T1000 (cell line): ENCODE data around the gene PCBD1.
A peak's percentile ranks its signal among the peaks of the same experiment; 100 is the strongest.
"Not testable (repeated sequence)": the region's sequence is repeated elsewhere in the genome, so short reads cannot be mapped to it uniquely, and the experiment has no call there.

Experiments
- DNase-seq: peaks from one replicate; lab custom pipeline; 2025; ENCODE audit warnings: mixed read lengths; lab: John Stamatoyannopoulos, UW

Gene PCBD1

DNA sequence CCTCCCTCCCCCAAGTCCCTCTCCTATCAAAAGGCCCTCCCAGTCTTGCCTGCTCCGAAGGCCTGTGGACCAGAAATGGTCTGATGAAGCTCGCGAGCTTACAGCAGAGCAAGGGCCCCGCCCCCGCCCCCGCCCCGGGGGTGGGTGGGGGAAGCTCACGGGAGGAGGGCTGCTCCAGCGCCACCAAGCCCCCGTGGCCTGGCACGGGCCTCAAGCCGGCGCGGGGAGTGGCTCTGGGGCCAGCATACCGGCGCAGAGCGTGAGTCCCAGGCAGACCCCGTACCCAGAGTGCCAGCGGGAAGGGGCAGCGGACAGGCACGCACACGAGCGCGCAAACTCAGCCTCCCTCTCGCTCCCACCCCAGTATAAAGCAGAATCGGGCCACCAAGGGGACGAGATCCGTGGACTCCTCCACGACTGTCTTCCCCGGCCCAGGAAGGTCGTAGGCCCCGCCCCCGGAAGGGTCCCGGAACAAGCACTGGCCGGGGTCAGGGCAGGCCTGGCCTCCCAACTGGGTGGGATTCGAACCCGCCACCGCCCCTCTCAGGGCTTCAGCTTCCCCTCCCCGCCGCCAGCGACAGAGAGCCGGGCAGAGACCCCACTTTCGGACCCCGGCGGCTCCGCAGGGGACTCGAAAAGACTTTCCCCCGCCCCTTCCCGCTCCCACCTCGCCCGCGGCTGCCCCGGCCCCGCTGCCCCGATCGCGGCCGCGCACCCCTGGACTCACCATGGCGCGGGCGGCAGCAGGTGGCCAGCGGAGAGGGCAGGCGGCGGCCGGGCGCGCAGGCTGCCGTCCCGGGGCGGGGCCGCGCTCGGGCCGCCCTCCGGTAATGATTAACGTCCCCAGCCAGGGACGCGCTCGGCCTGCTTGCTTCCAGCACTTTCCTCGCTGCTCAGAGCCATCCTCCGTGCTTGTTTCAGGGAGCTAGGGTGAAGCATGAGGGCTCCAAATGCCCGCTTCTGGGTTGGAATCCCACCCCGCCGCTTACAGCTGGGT lies at the start of gene PCBD1:
Gene PCBD1 (minus strand): TSS at position 762 of the 997 bp plus-strand sequence. CDS start 32 bp downstream, at position 730.
- peak; percentile 35 for DNase-seq

GRCh38 chr10:70937661-70938060 lies 49.3 kb upstream of the PCBD1 start:
- DNase-seq = no peak

- no peak for DNase-seq
Observed at GRCh38 chr10:70936111-70936510, 47.7 kb upstream of the PCBD1 start.

DNA sequence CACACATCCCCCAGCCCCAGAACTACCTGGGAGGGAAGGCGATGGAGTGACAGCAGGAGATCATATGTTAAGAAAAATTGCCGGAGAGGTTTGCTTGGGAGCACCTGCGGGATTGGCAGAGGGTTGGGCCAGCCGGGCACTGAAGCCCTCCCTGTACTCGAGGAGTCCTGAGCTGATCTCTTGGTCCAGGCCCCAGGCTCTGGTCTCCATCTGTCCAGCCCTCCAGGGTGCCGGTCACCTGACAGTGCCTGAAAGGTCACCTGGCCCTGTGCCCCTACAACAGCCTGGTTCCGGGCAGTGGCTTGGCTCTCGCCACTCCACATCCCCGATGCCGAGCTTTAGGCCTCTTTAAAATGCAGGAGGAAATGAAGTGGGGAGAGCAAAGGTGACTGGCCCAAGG lies 47.3 kb upstream of the PCBD1 start:
- no peak for DNase-seq

- no peak for DNase-seq
Observed at GRCh38 chr10:70935125-70935625, 46.8 kb upstream of the PCBD1 start.

DNA sequence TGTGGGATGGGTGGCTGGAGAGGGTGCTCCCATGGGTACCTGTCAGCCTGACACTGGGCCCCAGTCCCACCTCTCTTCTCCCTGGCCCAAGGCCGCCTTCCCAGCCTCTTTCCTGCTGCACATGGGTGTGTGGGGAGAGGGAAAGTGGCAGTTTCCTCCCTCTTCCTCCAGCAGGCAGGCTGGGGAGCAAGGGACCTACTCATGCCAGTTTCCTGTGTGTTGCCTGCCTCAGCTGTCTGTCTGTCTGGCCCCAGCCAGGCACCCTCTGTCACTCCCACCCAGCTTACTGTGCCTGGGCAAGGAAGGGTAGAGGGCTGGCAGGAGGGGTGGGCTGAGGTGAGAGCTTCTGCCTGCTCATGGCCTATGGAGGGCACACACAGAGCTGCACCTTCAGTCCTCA lies 46.3 kb upstream of the PCBD1 start:
- no peak for DNase-seq

DNA sequence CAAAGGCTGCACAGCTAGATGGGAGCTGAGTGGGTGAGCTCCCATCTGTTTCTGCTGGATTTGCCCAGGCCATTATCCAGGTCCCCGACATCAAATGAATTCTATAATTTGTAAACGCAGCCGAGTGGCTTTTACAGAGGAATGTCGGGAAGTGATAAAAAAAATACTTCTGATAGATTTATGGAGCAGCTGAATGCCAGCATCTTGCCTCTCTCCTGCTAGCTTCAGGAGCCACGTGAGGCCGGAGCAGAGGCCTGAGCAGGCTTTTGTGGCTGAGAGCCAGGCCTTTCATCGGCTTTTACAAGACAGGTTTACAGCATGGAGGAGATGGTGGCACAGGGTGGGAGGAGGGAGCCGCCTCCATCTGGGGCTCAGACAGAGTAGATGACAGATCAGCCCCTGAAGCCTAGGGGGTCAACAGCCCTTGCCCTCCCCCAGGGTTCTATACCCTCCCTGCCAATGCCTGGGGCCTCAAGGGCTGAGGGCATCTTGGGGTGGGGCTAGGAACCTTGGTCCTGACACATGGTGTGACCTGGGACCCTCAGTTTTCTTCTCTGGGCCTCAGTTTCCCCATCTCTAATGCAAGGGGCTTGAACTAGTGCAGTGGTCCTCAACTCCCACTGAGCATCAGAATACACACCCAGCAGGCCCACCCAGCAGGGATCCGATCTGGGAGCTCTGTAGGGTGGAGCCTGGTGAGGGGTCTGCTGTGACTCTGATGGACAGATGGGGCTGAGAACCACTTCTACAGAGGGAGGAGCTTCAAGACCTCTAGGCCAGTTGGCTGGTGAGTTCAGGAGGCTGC lies 44.2 kb upstream of the PCBD1 start:
- no peak for DNase-seq

DNA sequence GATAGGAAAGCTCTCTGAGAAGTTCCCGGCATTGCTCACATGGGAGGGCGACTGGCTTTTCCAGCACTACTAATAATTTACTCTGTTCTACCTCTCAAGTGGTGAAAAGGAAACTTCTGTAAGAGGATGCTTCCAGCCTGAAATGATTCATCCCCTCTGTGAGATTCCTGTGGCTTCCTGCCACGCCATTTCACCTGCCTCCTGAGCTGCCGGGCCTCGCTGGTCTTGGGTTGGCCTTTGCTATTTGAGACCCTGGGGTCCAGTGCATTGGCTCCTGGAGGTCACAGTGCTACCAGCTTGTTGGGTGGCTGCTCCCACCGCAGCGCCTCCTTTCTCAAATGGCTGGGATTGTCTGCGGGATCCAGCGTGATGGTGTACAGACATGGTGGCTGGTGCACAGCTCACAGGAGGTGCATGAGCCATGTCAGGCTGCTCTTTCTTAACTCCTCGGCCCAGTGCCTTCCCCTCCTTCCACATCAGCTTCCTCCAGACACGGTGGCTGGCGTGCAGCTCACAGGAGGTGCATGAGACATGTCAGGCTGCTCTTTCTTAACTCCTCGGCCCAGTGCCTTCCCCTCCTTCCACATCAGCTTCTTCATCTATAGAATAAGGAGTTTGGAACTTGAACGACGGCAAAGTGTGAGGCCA lies 42.9 kb upstream of the PCBD1 start:
- DNase-seq = no peak

GRCh38 chr10:70930263-70931000 lies 42.1 kb upstream of the PCBD1 start:
- no peak for DNase-seq

DNA sequence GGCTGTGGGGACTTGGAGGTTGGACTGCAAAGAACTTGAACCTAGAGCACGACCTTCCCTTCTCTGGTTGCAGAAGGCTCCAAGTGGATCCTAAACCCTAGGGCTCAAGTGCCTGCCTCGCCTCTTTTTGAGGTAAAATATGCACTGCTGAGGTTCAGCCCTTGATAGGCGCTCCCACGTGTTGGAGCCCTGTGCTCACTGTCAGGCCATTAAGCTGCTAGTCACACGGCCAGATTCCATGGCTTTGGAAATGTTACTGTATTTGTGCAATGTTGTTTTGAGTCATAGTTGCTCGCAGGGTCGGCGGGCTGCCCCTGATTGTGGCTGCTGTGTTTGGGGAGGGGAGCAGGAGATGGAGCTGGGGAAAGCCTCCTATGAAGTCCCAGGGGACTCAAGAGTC lies 39.8 kb upstream of the PCBD1 start:
- no peak for DNase-seq

DNA sequence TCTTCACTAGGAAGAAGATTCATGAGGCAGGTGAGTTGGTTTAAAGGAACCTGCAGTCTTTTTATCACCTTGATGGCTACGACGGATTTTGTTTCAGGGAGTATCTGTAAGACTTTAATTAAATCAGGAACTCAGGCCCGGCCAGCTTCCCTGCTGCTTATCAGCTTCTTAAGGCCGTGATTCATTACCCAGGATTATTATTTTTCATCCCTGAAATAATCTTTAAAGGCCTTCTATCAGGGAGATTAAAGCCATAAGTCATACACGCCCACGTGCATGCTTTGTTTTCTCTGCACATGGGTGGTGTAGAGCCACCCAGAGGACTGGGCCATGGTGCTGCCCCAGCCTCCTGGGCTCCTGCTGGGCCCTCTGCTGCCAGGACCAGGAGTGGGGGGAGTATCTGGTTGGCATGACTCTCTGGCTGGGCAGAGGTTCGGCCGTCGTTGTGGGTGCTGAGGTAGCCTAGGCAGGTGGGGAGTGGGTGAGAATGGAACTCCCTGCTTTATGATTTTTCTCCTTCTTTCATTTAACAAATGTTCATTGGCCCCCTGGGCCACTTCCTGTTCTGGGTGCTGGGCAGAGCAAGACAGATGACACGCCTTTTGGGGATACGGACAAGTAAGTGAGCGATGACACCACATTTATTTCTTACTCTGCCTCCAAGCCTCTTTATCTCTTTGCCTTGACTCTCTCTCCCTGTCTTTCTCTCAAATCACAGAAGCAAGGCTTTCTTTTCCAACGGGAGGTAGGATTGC lies 39.0 kb upstream of the PCBD1 start:
- DNase-seq = no peak

GRCh38 chr10:70926226-70927000 lies 38.0 kb upstream of the PCBD1 start:
- no peak for DNase-seq

DNA sequence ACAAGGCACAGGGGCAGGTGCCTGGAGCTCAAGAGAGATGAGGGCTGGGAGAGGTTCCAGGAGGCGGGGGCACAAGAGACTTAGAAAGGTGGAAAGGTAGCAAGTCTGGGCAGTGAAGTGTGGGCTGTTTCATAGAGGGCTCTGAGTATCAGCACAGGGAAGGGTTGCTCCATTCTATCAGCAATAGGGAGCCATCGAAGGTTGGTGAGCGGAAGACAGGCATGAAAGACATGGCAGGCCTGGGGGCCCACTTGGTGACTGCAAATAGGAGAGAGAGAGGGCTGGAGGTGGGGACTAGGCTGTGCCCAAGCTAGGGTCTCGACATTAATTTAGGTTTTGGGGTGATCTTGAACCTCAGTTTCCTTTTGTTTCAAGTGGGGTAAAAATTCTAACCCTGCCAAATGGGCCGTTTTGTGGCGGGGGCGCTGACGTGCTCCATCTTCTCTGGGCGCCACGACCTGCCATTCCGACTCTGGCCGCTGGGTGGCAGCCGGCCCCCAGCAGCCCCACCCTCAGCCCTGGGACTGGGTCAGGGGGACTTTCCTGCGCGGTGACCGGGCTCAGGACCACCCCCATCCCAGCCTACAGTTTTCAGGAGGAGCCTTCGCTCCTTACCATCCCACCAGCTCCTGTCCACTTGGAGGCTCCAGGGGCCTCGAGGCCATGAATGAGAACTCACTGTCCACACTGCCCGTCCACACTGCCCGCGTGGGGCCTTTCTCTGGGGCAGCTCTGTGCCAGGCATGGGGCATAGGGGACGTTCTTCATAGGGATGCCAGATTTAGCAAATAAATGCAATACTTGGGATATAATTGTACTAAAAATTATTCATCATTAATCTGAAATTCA lies 37.2 kb upstream of the PCBD1 start:
- no peak for DNase-seq

- no peak for DNase-seq
Observed at GRCh38 chr10:70923696-70924095, 35.3 kb upstream of the PCBD1 start.

DNA sequence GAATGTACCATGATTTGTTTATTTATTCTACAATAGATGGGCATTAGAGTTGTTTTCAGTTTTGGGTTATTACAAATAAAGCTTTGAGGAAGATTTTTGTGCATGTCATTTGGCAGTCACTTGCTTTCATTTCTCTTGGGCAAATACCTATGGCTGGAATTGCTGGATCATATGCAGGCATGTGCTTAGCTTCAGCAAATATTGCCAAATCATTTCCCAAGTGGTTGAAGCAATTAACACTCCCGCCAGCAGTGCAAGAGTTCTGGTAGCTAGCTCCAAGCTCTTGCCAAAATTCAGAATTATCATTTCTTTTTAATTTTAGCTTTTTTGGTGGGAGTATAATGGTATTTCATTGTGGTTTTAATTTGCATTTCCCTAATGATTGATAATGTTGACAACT lies 32.9 kb upstream of the PCBD1 start:
- DNase-seq = no peak

- no peak for DNase-seq
Observed at GRCh38 chr10:70920519-70920918, 32.2 kb upstream of the PCBD1 start.

GRCh38 chr10:70919906-70920305 lies 31.5 kb upstream of the PCBD1 start:
- DNase-seq = not testable (repeated sequence)

- DNase-seq = no peak
Observed at GRCh38 chr10:70918851-70919530, 30.6 kb upstream of the PCBD1 start.
